Embryonic facial prominence (tissue), 1 donor: Measurements from ENCODE around the gene ZNF790.
"Not testable (repeated sequence)": the region's sequence is repeated elsewhere in the genome, so short reads cannot be mapped to it uniquely, and the experiment has no call there.

Experiments used
- DNase-seq: peaks from one replicate; pipeline ENCODE4 v3.0.0-alpha.2; 2016; ENCODE audit errors: extremely low spot score

ZNF790 gene

DNA sequence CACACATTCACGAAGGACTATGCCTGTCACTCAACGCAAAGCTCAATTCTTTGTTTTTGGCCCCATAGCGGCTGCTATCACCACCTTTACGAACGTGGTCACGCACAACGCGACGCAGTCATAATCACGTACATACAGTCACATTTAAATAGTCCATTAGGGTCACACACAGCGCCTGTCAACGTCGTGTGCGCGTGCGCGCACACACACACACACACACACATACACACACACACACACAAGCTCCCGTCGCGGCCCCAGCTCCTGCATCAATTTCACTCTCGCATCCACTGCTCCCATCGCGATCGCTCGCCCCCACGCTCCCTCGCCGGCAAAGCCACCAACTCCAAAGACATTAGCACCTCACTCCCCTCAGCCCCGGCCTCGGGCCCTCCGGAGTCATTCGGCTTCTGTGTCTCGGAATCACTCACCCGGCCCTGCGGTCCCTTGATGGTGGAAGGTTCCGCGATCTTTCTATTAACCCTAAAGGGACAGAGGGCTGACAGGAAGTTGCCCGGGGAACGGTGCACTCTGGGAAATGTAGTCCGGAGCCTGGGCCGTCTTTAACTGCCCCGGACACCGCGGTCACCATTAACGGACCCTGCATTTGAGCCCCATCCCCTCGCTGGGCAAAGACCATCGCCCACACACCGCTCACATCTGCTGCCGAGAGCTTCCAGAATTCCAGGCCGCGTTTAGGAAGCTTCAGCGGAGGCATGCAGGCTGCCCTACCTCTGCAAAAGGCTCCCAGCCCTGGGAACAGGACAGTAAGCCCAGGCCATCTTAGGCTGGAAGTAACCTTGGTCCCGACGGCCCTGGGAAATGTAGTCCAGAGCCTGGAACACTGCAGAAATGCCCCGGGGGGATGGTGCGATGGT lies at the start of gene ZNF790:
TSS of gene ZNF790 (minus strand) at position 482 of the 878 bp plus-strand sequence. CDS start 12,768 bp downstream, outside the sequence.
- DNase-seq, result peak; percentile 81

DNA sequence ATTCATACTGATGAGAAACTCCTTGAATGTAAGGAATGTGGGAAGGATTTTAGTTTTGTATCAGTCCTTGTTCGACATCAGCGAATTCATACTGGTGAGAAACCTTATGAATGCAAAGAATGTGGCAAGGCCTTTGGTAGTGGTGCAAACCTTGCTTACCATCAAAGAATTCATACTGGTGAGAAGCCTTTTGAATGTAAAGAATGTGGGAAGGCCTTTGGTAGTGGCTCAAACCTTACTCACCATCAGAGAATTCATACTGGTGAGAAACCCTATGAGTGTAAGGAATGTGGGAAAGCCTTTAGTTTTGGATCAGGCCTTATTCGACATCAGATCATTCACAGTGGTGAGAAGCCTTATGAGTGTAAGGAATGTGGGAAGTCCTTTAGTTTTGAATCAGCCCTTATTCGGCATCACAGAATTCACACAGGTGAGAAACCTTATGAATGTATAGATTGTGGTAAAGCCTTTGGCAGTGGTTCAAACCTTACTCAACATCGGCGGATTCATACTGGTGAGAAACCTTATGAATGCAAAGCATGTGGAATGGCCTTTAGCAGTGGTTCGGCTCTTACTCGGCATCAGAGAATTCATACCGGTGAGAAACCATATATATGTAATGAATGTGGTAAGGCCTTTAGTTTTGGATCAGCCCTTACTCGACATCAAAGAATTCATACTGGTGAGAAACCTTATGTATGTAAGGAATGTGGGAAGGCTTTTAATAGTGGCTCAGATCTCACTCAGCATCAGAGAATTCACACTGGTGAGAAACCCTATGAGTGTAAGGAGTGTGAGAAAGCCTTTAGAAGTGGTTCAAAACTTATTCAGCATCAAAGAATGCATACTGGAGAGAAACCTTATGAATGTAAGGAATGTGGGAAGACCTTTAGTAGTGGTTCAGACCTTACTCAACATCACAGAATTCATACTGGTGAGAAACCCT lies 39.1 kb upstream of the ZNF790 start:
- no peak for DNase-seq

DNA sequence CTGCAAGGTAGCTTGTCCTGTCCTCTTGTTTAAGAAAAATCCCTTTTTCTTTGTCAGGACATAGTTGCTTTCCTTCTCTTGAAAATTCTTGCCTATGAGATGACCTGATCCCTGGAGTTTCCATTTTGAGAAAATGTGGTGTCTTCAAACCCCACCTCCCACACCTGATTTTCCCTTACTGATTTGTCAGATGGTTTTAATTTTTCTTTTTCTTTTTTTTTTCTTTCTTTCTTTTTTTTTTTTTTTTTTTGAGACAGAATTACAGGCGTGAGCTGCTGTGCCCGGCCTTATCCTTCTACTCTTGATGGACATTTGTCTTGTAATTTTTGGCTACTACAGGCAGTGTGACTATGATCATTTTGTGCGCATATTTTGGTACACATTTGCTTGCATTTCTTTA lies 13.7 kb upstream of the ZNF790 start:
- no peak for DNase-seq

DNA sequence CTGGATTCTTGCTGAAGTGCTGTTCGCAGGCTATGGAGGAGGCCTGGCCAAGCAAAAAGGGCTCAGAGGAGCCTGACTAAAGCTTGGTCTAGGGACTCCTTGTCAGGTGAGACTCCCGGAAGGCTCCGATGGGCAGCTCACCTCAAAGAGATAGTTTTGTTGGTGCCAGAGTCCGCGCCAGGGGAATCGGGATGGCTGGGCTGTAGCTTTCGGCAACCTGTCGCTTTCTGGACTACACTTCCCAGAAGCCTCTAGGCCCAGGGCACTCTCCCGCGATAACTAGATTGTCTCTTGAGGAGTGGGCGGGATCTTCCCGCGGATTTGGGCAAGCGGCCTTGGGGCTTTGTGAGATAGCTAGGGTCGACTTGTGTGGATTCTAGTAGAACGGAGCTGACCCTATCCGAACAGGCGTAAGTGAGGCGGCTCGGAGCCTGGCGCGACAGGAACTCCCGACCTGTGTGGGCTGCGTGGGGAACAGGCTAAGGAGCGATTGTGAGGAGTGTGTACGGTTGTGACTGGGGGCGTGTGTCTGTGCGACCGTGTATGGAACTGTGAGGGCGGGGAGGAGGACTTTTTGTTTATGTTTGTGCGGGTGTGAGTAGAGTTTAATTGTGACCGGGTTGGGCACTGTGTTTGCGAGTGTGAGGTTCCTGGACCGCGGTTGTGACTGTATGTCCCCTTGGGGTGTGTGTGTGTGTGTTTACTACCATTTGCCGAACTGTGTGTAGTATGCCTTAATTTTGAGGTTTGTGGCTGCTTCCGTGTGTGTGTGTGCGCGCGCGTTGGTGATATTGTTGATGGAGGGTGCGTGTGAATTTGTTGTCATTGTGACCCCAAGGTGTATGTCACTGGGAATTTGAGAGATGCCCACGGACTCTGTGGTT lies 12.6 kb upstream of the ZNF790 start, which contains the start of gene ZNF345:
TSS of gene ZNF345 (plus strand) at position 318 of the 884 bp plus-strand sequence. CDS start 25,955 bp downstream, outside the sequence.
- DNase-seq, result peak; percentile 93

DNA sequence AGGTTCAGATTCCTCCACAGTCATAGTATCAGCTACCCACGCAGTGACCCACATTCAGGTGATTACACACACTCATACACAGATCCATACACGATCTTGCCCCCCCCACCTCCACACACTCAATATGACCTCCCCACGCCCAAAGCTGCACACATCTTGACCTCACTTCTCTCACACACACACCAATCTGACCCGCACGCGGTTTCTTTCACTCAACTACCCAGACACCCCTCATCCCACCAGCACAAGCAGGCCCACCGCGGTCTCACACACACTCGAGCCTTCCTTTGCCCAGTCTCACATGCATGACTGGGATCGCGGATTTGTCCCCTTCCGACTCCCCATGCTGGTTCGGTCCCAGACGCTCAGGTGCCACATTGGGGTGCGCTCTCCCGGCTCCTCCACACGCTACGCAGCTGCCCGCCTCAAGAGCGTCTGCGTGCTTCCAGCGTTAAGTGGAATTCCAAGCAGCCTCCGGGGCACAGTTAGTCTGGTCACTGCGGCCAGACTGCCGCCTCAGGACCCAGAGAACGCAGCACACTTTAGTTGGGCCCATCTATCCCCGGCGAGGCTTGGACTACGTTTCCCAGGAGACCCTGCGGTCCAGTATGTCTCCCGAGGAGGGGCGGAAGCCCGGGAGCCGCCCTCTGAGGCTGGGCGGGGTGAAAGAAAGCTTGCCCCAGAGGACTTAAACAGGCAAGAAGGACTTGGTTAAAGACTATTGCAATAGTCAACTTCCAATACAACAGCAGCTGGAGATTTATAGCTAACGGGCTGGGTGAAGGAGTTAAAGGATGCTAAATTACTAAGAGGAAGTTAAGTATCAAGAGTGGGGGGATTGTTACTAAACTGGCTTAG lies 11.7 kb upstream of the ZNF790 start:
- peak; percentile 76 for DNase-seq

DNA sequence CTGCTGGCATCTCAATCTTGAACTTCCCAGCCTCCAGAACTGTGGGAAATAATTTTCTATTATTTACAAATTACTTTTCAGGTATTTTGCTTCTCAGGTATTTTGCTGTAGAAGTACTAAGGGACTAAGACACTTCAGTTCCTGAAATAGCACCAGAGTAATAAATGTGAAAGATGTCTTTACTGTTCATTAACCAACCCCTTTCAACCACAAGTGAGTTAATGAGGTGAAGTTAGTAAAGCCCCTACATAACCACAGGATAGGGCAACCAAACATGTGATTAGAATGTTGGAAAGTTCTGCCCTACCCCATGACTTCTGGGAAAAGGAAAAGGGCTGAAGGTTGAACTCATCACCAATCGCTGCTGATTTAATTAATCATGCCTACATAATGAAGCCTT lies 9.8 kb upstream of the ZNF790 start:
- no peak for DNase-seq

DNA sequence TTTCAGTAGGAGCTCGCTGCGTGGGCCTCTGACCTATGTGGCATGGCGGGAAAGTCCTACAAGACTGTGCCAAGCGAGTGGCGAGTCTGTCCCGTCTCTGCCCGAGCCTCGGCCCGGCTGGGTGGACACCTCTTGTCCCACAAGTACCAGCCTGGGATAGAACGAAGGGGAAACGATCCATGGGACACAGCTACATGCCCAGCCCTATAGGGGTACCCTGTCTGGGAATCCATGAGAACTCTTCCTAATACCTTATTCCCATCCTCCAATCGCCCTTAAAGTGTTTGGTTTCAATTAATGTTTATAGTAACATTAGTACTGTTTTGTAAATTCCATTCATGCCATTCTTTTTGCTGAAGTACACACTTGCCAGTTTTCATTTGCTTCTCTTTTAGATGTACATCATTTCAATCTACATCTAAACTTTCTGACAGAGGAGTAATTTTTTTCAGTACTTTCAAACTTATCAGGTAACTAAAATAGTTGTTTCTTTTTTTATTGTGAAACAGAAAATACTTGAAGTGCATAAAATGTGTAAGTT lies 667 bp upstream of the ZNF790 start:
- DNase-seq, result no peak

DNA sequence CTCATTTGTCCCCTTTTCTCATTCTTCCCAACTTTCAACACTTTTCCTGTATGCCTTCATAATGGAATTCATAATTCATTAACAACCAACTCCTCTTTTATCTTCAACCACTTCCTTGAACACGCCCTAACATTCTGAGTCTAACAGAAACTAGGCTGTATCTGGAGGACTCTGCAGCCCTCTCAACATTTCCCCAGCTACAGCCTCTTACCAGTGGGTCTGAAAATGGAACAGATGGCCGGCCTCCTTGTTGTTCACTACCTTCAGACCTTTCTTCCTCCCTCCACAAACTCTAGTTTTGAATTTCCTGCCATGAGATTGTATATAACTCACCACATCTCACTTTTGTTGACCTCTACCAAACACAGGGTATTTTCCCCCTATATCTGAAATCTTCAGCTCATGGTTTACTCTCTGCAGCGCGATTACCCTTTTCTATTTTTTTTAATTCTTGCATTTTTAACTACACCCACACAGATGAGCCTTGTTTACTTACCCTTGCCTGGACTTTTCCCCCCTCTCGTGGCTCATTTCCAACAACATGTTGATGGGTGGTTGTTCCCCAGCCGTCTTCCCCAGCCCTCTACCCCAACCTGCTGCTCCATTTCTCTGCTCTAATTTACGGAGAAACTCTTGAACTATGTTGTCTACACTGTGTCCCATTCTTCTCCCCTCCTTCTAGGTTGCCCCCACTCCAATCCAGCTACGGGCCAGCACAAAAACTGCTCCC lies 846 bp downstream of the ZNF790 start:
- DNase-seq, result no peak

DNA sequence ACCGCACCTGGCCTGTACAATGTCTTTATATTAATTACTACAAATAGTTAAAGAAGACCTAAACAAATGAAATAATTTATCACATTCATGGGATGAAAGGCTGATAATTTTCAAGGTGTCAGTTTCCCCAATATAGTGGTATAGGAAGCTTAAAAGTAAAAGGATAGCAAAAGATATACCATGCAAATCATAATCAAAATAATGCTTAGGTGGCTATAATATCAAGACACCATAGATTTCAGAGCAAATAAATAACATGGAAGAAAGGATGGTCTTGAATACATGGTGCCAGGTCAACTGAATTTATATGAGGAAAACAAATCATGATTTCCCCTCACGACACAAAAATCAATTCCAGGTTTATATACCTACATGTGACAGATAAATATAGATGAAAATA lies 4.8 kb downstream of the ZNF790 start:
- DNase-seq, result no peak

DNA sequence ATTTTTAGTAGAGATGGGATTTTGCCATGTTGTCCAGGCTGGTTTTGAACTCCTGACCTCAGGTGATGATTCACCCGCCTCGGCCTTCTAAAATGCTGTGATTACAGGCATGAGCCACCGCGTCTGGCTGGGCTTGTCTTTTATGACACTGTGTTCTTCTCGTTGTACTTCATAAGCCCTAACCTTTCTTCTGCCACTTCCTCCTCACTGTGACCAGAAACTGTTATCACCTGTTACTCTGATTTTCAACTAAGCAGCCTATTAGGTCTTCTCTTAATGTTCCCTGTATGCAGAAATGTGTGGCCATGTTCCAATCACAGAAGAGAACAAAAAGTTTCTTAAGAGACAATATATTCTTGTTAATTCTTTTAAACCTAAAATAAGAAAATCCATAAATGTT lies 16.4 kb downstream of the ZNF790 start:
- DNase-seq, result no peak

DNA sequence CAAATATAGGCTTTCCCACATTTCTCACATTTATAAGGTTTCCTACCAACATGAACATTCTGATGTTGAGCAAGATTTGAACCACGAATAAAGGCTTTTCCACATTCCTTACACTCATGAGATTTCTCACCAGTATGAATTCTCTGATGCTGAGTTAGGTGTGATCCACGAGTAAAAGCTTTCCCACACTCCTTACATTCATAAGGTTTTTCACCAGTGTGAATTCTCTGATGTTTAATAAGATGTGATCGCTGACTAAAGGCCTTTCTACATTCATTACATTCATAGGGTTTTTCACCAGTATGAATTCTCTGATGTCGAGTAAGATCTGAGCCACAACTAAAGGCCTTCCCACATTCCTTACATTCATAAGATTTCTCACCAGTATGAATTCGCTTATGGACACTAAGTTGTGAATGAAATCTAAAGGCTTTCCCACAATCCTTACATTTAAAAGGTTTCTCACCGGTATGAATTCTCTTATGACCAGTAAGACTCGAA lies 19.0 kb downstream of the ZNF790 start:
- no peak for DNase-seq

DNA sequence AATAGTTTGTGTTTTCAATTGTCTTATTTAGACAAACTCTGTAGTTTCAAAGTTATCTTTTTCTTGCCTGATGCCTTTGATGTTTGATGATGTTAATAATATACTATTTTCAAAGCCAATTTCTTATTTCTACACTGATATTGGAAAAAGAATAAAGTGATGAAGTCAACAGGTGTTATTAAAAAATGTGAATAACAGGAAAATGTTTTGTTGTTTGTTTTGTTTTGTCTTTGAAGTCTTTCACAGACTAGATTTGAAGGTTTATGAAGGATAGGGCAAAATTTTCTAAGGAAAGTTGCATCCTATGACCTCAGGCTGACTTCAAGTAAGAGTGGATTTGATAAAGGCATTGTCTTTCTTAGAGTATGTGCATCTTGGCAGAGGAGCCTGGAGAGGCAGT lies 31.2 kb downstream of the ZNF790 start:
- no peak for DNase-seq

DNA sequence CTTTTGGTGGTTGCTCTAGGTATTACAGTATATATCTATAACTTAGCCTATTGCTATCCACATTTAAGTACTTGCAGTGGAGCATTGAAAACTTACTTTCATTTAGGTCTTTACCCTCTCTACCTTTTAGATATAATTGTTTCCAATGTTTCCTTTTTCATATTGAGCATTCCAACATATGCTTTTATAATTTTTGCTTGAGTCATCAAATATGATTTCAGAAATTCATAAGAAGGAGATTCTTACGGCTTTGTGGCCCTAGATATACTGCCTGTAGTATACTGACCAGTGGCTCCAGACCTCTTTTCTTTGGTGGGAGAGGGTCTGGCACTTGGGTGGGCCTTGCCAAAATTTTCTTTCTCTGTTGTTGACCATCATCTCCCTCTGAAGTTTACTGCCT lies 32.8 kb downstream of the ZNF790 start:
- no peak for DNase-seq

DNA sequence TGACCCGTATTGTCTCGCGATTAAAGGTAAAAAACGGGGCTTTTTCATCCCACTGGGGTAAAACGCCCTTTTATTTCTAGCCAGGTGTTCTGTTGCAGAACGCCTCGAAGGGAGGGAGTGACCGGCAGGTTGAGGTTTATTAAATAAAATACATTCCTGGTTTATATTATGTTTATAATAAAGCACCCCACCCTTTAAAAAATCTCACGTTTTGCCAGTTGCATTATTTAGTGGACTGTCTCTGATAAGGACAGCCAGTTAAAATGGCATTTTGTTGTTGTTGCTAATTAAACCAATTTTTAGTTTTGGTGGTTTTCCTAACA lies 40.4 kb downstream of the ZNF790 start:
- no peak for DNase-seq

DNA sequence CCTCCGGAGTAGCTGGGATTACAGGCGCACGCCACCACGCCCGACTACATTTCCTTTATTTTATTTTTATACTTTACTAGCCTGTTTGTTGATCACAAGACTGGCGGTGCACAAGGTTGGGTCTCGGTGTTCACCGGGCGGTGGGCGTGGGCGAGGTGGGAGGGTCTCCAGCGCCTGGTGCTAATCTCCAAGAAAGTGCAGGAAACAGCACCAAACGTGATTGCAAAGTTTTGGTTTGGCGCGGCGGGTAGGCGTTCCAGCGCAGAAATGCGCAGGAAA lies 41.5 kb downstream of the ZNF790 start:
- no peak for DNase-seq

DNA sequence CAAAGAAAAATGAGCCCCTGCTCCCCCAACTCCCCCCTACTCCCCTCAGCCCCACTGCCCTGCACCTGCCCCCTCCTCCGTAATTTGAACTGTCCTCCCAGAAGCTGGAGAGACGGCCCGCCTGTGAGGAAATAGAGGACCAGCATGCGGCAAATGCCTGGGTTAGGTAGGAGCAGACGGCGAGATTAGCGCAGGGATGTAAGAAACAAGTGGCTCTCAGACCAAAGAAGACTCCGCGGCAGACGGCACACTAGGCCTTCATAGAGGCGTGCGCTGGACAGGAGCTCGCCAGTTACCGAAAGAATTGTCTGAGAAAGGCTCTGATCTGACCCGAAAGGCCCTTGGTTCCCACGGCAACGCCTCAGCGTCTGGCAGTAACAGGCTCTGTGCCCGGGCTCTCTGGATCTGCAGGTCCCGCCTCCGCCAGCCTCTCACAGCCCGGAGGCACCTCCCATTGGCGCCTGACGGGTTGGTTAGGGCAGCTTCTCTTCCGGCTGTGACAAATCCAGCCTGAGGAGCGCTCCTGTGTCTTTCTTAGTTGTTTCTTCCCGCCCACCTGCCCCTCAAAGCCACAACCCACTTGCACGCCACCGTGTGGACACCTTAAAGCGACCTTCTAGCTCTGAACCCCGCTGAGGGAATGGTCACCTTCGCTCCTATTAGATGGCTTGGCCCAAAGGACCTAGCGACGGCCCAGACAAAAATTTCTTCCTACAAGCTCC lies 46.6 kb downstream of the ZNF790 start:
- DNase-seq, result not testable (repeated sequence)

DNA sequence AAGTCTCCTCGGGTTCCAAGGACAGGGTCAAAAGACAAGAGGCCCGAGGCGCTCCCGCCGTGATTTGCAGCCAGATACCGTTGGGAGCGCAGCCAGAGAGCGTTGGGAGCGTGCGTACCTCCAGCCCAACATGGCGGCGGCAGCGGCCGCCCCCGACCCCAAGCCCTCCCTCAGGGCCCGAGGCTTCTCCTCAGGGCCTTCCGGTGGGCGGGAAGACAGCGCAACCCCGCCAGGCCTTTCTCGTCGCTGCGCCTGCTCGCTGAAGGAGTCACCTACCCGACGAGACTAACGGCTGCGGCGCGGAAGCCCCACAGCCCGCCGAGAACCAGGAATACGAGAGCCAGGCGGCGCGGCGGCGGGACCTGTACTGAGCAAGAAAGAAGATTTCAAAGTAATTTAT lies 62.4 kb downstream of the ZNF790 start:
- no peak for DNase-seq

DNA sequence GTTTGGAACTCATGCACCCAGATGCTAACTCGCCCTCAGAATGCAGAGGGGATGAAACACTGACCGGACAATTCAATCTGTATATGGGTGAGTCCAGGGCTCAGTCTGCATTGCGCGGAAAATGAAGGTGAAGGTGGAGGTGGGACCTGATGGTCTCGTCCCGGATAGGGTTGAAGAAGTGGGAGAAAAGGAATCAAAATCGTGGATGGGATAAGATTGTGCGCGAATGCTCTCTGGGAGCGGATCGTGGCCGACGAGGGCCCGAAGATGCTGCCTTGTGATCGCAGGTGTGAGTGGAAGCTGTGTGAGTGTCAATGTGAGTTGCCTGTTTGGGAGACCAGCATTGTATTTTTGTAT lies 65.0 kb downstream of the ZNF790 start:
- DNase-seq, result no peak
